BLaER1 (cell line): ENCODE results near the gene ZSCAN21.
A peak's percentile ranks its signal among the peaks of the same experiment; 100 is the strongest.

Experiments
- H3K27ac ChIP-seq: shearing (Covaris generic); formaldehyde crosslinking; 2 replicates; pipeline ENCODE4 v1.8.1; 2022
- H3K27me3 ChIP-seq: shearing (Covaris generic); formaldehyde crosslinking; 2 replicates; pipeline ENCODE4 v1.8.1; 2022
- H3K36me3 ChIP-seq: shearing (Covaris generic); formaldehyde crosslinking; 2 replicates; pipeline ENCODE4 v1.8.1; 2022
- H3K4me1 ChIP-seq: shearing (Covaris generic); formaldehyde crosslinking; 2 replicates; pipeline ENCODE4 v1.8.1; 2022
- H3K4me2 ChIP-seq: shearing (Covaris generic); formaldehyde crosslinking; 2 replicates; pipeline ENCODE4 v1.8.1; 2022
- H3K4me3 ChIP-seq: shearing (Covaris generic); formaldehyde crosslinking; 2 replicates; pipeline ENCODE4 v1.8.1; 2022
- H3K9ac ChIP-seq: shearing (Covaris generic); formaldehyde crosslinking; 2 replicates; pipeline ENCODE4 v1.8.1; 2022
- H3K9me3 ChIP-seq: shearing (Covaris generic); formaldehyde crosslinking; 2 replicates; pipeline ENCODE4 v1.8.1; 2022
- H4K20me1 ChIP-seq: shearing (Covaris generic); formaldehyde crosslinking; 2 replicates; pipeline ENCODE4 v1.8.1; 2022
- Cebpa-rat ChIP-seq: shearing (Covaris generic); IDR thresholded peaks from 2 replicates; pipeline ENCODE4 v1.8.1; 2022

Gene ZSCAN21

GRCh38 chr7:100105534-100105933, 56.0 kb downstream of the ZSCAN21 start:
- no peak for TF ChIP-seq Cebpa-rat
- peaks cover 79% of the 10 kb centered on the region for H3K36me3 ChIP-seq
- no peak overlapping the region for H3K4me2 ChIP-seq
- H3K27ac ChIP-seq = no peak overlapping the region
- no peaks in the 10 kb centered on the region for H3K9me3 ChIP-seq
- no peaks in the 10 kb centered on the region for H3K27me3 ChIP-seq
- no peak overlapping the region for H3K9ac ChIP-seq
- H4K20me1 ChIP-seq = no peaks in the 10 kb centered on the region
- H3K4me1 ChIP-seq = peaks cover 29% of the 10 kb centered on the region
- H3K4me3 ChIP-seq = no peak overlapping the region

GRCh38 chr7:100106633-100107032, 57.1 kb downstream of the ZSCAN21 start:
- Histone ChIP-seq H4K20me1 (no peaks in the 10 kb centered on the region), H3K36me3 (peaks cover 90% of the 10 kb centered on the region), H3K9ac (no peak overlapping the region), H3K9me3 (no peaks in the 10 kb centered on the region), H3K27me3 (no peaks in the 10 kb centered on the region), H3K4me2 (no peak overlapping the region), H3K4me1 (peaks cover 36% of the 10 kb centered on the region), H3K27ac (no peak overlapping the region), H3K4me3 (no peak overlapping the region)
- TF ChIP-seq Cebpa-rat = no peak

- Histone ChIP-seq H3K9ac (no peak overlapping the region), H3K4me1 (peaks cover 40% of the 10 kb centered on the region), H3K4me2 (no peak overlapping the region), H3K27me3 (no peaks in the 10 kb centered on the region), H3K27ac (no peak overlapping the region), H3K36me3 (peaks cover 96% of the 10 kb centered on the region), H4K20me1 (no peaks in the 10 kb centered on the region), H3K9me3 (no peaks in the 10 kb centered on the region), H3K4me3 (no peak overlapping the region)
- no peak for TF ChIP-seq Cebpa-rat
These were observed 57.7 kb downstream of the ZSCAN21 start for GRCh38 chr7:100107125-100107737.

DNA sequence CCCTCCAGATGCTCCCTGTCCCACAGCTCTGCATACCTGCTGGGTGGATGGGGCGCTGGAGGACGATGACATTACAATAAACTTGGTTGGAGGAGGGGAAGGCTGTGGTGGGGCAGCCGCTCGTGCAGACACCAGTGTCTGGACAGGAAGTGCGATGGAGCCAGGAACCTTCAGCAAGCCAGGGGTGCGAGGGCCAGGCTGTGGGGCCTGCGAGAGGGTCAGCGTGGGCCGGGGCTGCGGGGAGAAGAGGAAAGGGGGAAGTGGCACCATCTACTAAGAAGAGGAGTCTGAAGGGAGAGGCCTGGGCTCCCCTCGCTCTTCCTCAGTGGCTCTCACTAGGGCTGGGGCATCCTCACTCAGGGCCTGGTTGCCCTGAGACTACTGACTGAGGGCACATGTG, 58.3 kb downstream of the ZSCAN21 start:
- H3K27ac ChIP-seq = no peak overlapping the region
- H3K9me3 ChIP-seq = no peaks in the 10 kb centered on the region
- no peak overlapping the region for H3K4me2 ChIP-seq
- no peaks in the 10 kb centered on the region for H3K27me3 ChIP-seq
- peaks cover 100% of the 10 kb centered on the region for H3K36me3 ChIP-seq
- H3K9ac ChIP-seq = no peak overlapping the region
- no peak overlapping the region for H3K4me3 ChIP-seq
- no peaks in the 10 kb centered on the region for H4K20me1 ChIP-seq
- TF ChIP-seq Cebpa-rat = no peak
- H3K4me1 ChIP-seq = peaks cover 39% of the 10 kb centered on the region

DNA sequence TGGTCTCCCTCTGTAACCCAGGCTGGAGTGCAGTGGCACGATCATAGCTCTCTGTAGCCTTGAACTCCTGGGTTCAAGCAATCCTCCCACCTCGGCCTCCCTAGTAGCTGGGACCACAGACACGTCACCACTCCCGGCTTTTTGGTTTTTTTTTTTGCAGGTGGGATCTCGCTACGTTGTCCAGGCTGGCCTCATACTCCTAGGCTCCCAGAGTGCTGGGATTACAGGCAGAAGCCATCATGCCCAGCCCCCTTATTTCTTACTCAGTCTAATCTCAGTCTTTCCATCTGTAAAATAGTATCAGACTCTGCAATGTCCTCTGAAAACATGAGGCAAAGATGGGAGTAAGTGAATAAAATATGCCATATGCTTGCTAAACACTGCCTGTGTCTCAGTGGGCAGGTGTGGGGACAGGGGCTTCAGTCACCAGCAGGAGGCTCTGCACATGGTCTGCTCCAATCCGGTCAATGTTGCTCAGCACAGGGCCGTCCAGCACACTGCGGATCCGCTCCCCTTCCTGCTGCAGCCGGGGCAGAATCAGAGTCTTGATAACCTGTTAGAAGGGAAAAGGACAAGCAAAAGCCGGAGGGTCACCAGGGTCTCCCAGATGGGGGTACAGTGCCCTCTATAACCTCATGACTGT, 60.1 kb downstream of the ZSCAN21 start:
- H3K9me3 ChIP-seq = no peaks in the 10 kb centered on the region
- H3K4me3 ChIP-seq = no peak overlapping the region
- H3K27ac ChIP-seq = no peak overlapping the region
- no peak overlapping the region for H3K9ac ChIP-seq
- TF ChIP-seq Cebpa-rat = no peak
- no peak overlapping the region for H3K4me2 ChIP-seq
- no peaks in the 10 kb centered on the region for H4K20me1 ChIP-seq
- no peaks in the 10 kb centered on the region for H3K27me3 ChIP-seq
- H3K4me1 ChIP-seq = peaks cover 21% of the 10 kb centered on the region
- peaks cover 99% of the 10 kb centered on the region for H3K36me3 ChIP-seq

DNA sequence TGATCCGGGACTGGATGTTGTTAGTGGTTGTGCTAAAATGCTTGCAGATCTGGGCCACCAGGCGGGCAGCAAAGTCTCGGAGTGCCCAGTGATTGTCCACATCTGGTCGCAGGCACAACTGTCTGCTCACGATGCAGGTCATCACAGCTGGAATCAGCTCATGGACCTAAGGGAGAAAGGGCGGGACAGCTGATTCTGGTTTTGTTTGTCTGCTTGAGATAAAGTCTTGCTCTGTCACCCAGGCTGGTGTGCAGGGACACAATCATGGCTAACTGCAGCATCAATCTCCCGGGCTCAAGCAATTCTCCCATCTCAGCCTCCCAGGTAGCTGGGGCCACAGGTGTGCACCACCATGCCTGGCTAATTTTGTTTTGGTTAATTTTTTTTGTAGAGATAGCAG, 61.6 kb downstream of the ZSCAN21 start:
- Histone ChIP-seq H3K27me3 (no peaks in the 10 kb centered on the region), H3K4me3 (no peak overlapping the region), H3K4me2 (peak overlapping the region; percentile 75), H3K27ac (peak overlapping the region; percentile 56), H3K4me1 (peaks cover 18% of the 10 kb centered on the region), H3K9me3 (no peaks in the 10 kb centered on the region), H3K36me3 (peaks cover 96% of the 10 kb centered on the region), H3K9ac (peak overlapping the region; percentile 48; the same call in 1 of the 2 replicates), H4K20me1 (no peaks in the 10 kb centered on the region)
- TF ChIP-seq Cebpa-rat = no peak

- Histone ChIP-seq H3K36me3 (peaks cover 91% of the 10 kb centered on the region), H3K27ac (peak overlapping the region; percentile 56)
These were observed 62.3 kb downstream of the ZSCAN21 start for GRCh38 chr7:100111914-100112313.

More at GRCh38 chr7:100111914-100112313, 62.3 kb downstream of the ZSCAN21 start:
- no peak for TF ChIP-seq Cebpa-rat
- Histone ChIP-seq H3K4me1 (peaks cover 18% of the 10 kb centered on the region), H3K9me3 (no peaks in the 10 kb centered on the region), H3K4me3 (no peak overlapping the region), H3K27me3 (no peaks in the 10 kb centered on the region), H4K20me1 (no peaks in the 10 kb centered on the region), H3K9ac (peak overlapping the region; percentile 48; the same call in 1 of the 2 replicates), H3K4me2 (peak overlapping the region; percentile 75)
